ENCODE data around the gene CABLES2. TPM values are rescaled to one million over a fixed set of nuclear protein-coding genes. Genes with fewer than 3 reads are reported as not detected.

The CABLES2 gene
- total RNA-seq, 1 donor from 2014 or later, result 12.5 TPM

- no peak overlapping the region for H3K4me3 Mint-ChIP-seq (ENCODE audit: low read depth)
- peaks cover 14% of the 10 kb centered on the region for H3K27me3 Mint-ChIP-seq (ENCODE audit: low read depth)
- H3K4me1 Mint-ChIP-seq (ENCODE audit: low read depth), result no peaks in the 10 kb centered on the region
- H3K27ac Mint-ChIP-seq, result no peak overlapping the region
- intact Hi-C loops (cut with micrococcal nuclease), result no loop called here
- no peaks in the 10 kb centered on the region for H3K36me3 Mint-ChIP-seq (ENCODE audit: low read depth)
- no peak for DNase-seq (ENCODE audit: low spot score)
- H3K9me3 Mint-ChIP-seq, result no peaks in the 10 kb centered on the region
Observed at GRCh38 chr20:62362991-62363919, 43.8 kb downstream of the CABLES2 start.

DNA sequence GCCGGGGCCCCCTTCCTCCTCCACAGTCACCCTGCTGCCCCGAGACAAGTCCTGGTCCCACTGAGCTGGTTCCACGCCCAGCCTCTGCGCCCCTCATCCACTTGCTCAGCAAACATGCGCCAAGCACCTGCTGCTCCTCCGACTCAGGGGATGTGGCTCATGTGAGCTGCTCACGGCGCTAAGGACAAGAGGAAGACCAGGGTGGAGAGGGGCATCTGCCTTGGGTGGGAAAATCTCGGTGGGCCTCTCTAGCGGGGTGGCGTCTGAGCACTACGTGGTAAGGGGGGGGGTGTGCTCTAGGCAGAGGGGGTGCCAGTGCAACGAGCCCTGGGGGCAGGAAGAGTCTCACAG, 44.5 kb downstream of the CABLES2 start:
- H3K4me1 Mint-ChIP-seq (ENCODE audit: low read depth), result no peaks in the 10 kb centered on the region
- DNase-seq (ENCODE audit: low spot score), result no peak
- intact Hi-C loops (cut with micrococcal nuclease), result no loop called here
- no peak overlapping the region for H3K4me3 Mint-ChIP-seq (ENCODE audit: low read depth)
- no peaks in the 10 kb centered on the region for H3K36me3 Mint-ChIP-seq (ENCODE audit: low read depth)
- H3K27me3 Mint-ChIP-seq (ENCODE audit: low read depth), result peaks cover 12% of the 10 kb centered on the region
- no peak overlapping the region for H3K27ac Mint-ChIP-seq
- no peaks in the 10 kb centered on the region for H3K9me3 Mint-ChIP-seq

DNA sequence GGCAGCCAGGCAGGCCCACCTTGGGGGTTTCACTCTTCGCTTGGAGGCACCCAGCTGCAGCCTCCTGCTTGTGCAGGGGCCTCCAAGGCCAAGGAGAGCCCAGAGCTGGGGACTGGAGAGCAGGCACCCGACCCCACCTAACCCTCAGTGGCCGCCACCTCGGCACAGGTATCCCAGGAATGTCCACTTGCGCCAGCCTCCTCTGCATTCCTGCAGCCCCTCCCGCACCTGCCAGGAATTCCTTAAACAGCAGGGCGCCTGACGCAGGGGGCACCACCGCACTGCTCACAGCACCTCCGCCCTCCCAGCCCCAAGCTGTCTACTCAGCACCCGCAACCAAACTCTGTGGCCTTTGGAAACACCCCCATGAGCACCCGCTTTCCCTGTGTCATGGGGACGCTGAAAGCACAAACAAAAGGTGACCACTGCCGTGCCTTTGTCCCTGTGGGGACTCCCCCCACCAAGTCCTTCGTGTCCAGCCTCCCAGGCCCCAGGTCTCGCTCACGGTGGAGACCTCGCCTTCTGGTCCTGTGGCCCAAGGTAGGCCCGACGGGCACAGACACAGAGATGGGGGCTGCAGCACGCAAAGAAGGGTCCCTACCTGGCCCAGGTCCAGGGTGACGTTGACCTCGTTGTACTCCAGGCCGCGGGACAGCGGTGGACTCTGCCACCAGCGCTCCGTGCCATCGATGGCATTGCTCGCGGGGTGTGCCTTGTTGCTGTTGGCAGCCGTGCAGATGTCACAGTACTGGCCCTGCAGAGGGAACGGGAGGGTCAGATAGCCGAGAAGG, 45.1 kb downstream of the CABLES2 start:
- no peak for DNase-seq (ENCODE audit: low spot score)
- Mint-ChIP-seq H3K27me3 (ENCODE audit: low read depth) (peaks cover 11% of the 10 kb centered on the region), H3K4me1 (ENCODE audit: low read depth) (no peaks in the 10 kb centered on the region), H3K27ac (no peak overlapping the region), H3K4me3 (ENCODE audit: low read depth) (no peak overlapping the region), H3K9me3 (no peaks in the 10 kb centered on the region), H3K36me3 (ENCODE audit: low read depth) (no peaks in the 10 kb centered on the region)
- intact Hi-C loops (cut with micrococcal nuclease), result no loop called here

- Mint-ChIP-seq H3K27ac (no peak overlapping the region), H3K36me3 (ENCODE audit: low read depth) (no peaks in the 10 kb centered on the region), H3K4me3 (ENCODE audit: low read depth) (no peak overlapping the region), H3K4me1 (ENCODE audit: low read depth) (no peaks in the 10 kb centered on the region), H3K27me3 (ENCODE audit: low read depth) (peaks cover 11% of the 10 kb centered on the region), H3K9me3 (no peaks in the 10 kb centered on the region)
- no peak for DNase-seq (ENCODE audit: low spot score)
- intact Hi-C loops (cut with micrococcal nuclease), result no loop called here
Observed at GRCh38 chr20:62360854-62361798, 46.0 kb downstream of the CABLES2 start.

- DNase-seq (ENCODE audit: low spot score), result no peak
- Mint-ChIP-seq H3K4me1 (ENCODE audit: low read depth) (no peaks in the 10 kb centered on the region), H3K4me3 (ENCODE audit: low read depth) (no peak overlapping the region), H3K36me3 (ENCODE audit: low read depth) (no peaks in the 10 kb centered on the region), H3K27ac (no peak overlapping the region), H3K27me3 (ENCODE audit: low read depth) (no peaks in the 10 kb centered on the region), H3K9me3 (no peaks in the 10 kb centered on the region)
- intact Hi-C loops (cut with micrococcal nuclease), result no loop called here
Observed at GRCh38 chr20:62359491-62360121, 47.5 kb downstream of the CABLES2 start.

DNA sequence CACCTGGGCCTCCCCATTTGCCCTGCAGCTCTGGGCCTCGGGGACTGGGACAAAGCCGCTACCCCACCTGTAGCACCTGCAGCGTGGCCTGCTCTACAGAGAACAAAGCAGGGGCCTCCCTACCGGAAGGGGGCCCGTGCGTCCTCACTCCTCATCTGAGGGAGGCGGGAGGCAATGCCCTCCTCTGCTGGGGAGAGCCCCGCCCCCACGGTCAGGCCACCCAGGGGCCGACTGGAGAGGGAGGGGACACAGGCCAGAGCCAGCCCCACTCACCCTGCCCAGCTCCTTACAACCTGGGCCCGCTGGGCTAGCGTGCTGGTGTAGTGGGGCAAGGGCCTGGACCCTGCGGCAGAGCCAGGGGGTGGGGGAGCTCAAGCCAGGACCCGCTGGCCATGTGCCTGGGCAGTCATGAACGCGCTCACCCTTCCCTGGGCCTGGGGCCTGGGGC, 48.0 kb downstream of the CABLES2 start:
- no peaks in the 10 kb centered on the region for H3K4me1 Mint-ChIP-seq (ENCODE audit: low read depth)
- H3K4me3 Mint-ChIP-seq (ENCODE audit: low read depth), result no peak overlapping the region
- no peak for DNase-seq (ENCODE audit: low spot score)
- H3K9me3 Mint-ChIP-seq, result no peaks in the 10 kb centered on the region
- H3K36me3 Mint-ChIP-seq (ENCODE audit: low read depth), result no peaks in the 10 kb centered on the region
- no peak overlapping the region for H3K27ac Mint-ChIP-seq
- H3K27me3 Mint-ChIP-seq (ENCODE audit: low read depth), result no peaks in the 10 kb centered on the region
- intact Hi-C loops (cut with micrococcal nuclease), result no loop called here

DNA sequence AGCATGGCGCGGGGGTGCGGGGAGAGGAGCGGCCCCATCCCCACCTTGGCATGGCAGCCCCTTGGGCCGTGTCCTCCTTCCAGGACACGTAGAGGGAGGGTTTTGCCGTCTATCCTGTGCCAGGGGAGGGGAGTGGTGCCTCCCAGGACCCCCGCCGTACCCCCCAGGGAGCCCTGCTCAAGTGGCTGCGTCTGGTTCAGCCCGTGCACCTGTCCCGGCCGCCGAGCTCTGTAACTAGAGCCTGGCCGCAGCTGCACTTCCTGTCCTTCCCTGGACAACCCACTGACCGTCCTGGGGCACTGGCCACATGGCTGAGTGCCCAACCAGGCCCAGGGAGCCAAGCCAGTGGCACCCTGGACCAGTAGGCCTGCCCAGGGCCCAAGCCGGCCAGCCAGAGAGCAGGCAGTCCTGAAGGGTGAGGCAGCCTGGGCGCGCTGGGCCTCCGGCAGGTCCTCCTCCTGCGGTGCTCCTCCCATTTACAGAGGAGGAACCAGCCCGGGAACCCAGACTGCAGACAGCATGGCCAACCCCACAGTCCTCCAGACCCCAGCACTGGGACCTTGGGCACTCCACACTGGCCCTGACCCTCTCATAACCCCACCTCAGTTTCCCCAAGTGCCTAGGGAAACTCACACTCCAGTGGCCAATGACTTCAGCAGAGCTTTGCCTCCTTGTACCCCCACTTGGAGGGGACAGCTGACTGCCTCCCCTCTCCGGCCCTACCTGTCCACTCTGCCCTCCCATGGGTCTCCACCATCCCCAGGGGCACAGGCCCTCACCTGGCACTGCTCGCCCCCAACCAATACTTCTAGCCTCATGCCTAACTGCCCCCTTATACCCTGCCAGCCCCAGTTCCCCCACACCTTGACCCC, 48.7 kb downstream of the CABLES2 start:
- H3K4me3 Mint-ChIP-seq (ENCODE audit: low read depth), result no peak overlapping the region
- H3K4me1 Mint-ChIP-seq (ENCODE audit: low read depth), result no peaks in the 10 kb centered on the region
- intact Hi-C loops (cut with micrococcal nuclease), result no loop called here
- no peak for DNase-seq (ENCODE audit: low spot score)
- H3K27me3 Mint-ChIP-seq (ENCODE audit: low read depth), result no peaks in the 10 kb centered on the region
- no peaks in the 10 kb centered on the region for H3K9me3 Mint-ChIP-seq
- no peak overlapping the region for H3K27ac Mint-ChIP-seq
- no peaks in the 10 kb centered on the region for H3K36me3 Mint-ChIP-seq (ENCODE audit: low read depth)

DNA sequence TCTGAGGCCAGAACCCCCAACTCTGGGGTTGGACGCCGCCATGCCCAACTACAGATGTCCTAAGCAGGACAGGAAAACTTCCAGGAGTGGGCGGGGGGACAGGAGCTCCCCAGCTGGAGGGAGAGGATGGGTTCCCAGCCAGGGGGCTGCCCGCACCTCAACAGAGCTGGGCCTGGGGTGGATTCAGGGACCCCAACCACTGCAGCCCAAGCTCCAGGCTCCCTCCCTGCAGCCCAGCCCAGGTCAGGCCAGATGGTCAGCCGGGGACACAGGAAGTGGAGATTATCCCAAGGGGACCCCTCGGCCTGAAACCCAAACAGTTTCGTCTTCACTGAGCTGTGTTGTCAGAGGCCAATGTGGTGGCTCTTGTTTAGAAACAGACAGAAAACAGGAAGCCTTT, 49.4 kb downstream of the CABLES2 start:
- no peak for DNase-seq (ENCODE audit: low spot score)
- Mint-ChIP-seq H3K9me3 (no peaks in the 10 kb centered on the region), H3K27ac (no peak overlapping the region), H3K4me3 (ENCODE audit: low read depth) (no peak overlapping the region), H3K27me3 (ENCODE audit: low read depth) (no peaks in the 10 kb centered on the region), H3K36me3 (ENCODE audit: low read depth) (no peaks in the 10 kb centered on the region), H3K4me1 (ENCODE audit: low read depth) (no peaks in the 10 kb centered on the region)
- intact Hi-C loops (cut with micrococcal nuclease), result no loop called here

DNA sequence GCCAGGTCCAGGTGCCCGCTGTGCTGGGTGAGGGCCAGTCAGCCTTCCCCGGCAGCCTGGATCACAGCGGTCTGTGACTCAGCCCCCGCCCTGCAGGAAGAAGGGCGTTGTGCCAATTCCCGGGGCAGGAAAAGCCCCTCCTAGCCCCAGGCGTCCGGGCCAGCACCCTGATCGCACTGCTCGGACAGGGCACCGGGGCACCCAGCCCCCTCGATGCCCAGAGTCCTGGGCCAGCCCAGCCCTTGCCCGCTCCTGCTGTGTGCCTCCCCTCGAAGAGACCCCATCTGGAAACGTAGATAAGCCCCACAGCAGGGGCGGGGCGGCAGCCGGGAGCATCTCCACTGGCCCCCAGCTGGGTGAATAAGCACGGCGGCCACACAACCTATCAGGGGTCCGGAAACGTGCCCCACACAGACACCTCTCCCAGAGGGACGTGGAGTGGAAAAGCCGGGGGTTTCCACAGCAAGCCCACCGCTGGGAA, 49.9 kb downstream of the CABLES2 start:
- Mint-ChIP-seq H3K27ac (no peak overlapping the region), H3K4me1 (ENCODE audit: low read depth) (no peaks in the 10 kb centered on the region), H3K36me3 (ENCODE audit: low read depth) (no peaks in the 10 kb centered on the region), H3K4me3 (ENCODE audit: low read depth) (no peak overlapping the region), H3K27me3 (ENCODE audit: low read depth) (no peaks in the 10 kb centered on the region), H3K9me3 (no peaks in the 10 kb centered on the region)
- intact Hi-C loops (cut with micrococcal nuclease), result no loop called here
- DNase-seq (ENCODE audit: low spot score), result no peak

- H3K4me3 Mint-ChIP-seq (ENCODE audit: low read depth), result no peak overlapping the region
- H3K4me1 Mint-ChIP-seq (ENCODE audit: low read depth), result no peaks in the 10 kb centered on the region
- H3K36me3 Mint-ChIP-seq (ENCODE audit: low read depth), result no peaks in the 10 kb centered on the region
- no peak for DNase-seq (ENCODE audit: low spot score)
- intact Hi-C loops (cut with micrococcal nuclease), result no loop called here
- H3K9me3 Mint-ChIP-seq, result no peaks in the 10 kb centered on the region
- no peak overlapping the region for H3K27ac Mint-ChIP-seq
- no peaks in the 10 kb centered on the region for H3K27me3 Mint-ChIP-seq (ENCODE audit: low read depth)
Observed at GRCh38 chr20:62356589-62357186, 50.4 kb downstream of the CABLES2 start.

- no peaks in the 10 kb centered on the region for H3K4me1 Mint-ChIP-seq (ENCODE audit: low read depth)
- no peak overlapping the region for H3K27ac Mint-ChIP-seq
- no peak overlapping the region for H3K4me3 Mint-ChIP-seq (ENCODE audit: low read depth)
- intact Hi-C loops (cut with micrococcal nuclease), result no loop called here
- H3K27me3 Mint-ChIP-seq (ENCODE audit: low read depth), result no peaks in the 10 kb centered on the region
- H3K9me3 Mint-ChIP-seq, result no peaks in the 10 kb centered on the region
- H3K36me3 Mint-ChIP-seq (ENCODE audit: low read depth), result no peaks in the 10 kb centered on the region
- DNase-seq (ENCODE audit: low spot score), result no peak
Observed at GRCh38 chr20:62355878-62356588, 51.1 kb downstream of the CABLES2 start.
